Muscle of arm (tissue), 12 donors: Measurements from ENCODE around the gene TLR7. TPM values are rescaled to one million over a fixed set of nuclear protein-coding genes. Genes with fewer than 3 reads are reported as not detected.

Experiments used
- DNase-seq: peaks from one replicate; pipeline ENCODE4 v3.0.0-alpha.2; 2013
- polyA plus RNA-seq, 12 donors: library from polyadenylated mRNA; unstranded; fragments of 120-200 nt; gene quantifications; one replicate each; pipeline ENCODE4 v1.2.1, GENCODE V29; 2013; ENCODE audit not compliant: insufficient read length in 12 of 12

Gene TLR7
- polyA plus RNA-seq, 12 donors = 0.66 to 2.3 (median 0.99) TPM; not detected in 1

DNA sequence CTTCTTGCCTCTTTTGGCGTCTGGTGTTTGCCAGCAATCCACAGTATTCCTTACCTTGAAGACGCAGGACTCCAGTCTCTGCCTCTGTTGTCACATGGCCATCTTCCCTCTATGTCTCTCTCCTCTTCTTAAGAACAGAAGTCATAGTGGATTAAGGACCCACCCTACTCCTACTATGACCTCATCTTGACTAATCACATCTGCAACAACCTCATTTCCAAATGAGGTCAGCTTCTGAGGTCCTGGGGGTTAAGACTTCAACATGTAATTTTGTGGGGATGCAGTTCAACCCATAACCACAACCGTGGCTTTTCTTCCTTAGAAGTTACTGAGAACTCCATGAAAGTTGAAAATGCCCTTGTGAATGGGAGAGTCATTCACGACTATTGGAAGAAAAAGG is 62.8 kb downstream of the TLR7 start:
- no peak for DNase-seq

DNA sequence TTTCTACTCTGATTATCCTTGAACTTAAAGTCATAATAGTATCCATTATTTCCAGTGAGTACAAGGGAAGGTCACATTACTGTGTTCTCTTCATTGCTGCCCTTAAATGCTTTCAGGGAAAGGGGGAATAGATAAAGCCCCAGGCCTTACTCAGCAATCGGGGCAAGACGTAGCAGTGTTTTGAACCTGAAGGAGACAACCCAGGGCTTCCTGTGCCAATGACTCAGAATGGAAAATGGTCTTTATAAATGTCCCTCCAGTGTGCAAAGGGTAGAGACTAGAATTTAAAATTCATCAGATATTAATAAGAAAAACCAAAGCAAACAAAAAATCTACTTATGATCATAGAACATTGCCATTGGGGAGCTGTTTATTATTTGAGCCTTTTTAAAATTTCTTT is 63.3 kb downstream of the TLR7 start:
- no peak for DNase-seq

DNA sequence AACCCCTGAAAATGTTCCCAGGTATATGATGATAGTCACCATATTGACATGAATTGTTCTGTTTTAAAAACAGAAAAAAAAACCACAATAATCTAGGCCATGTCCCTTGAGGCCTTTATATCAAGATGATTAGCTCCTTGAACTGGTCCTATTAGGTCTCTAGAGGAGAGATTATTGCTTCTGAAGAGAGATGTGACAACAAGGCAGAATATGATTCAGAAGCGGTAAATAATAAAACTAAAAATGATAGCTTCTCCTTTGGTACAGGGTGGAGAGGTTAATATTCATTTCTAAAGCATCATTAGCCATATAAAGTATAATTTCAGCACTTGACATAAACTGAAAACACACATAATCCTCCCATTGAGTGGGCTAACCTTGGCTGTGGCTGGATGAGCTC is 65.4 kb downstream of the TLR7 start:
- DNase-seq = no peak

DNA sequence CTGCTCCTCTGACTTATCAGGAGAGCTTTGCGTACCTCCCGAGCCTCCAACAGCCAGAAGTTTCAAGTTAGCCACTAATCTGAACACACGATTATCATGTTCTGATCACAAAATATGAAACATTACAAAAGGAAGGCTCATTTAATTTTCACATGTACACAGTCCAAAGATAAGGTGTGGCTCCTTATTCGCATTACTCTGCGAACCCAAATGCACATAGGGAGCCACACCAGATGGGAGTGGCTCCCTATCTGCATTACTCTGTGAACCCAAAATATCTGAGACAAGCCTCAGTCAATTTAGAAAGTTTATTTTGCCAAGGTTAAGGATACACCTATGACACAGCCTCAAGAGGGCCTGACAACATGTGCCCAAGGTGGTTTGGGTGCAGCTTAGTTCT is 68.0 kb downstream of the TLR7 start:
- DNase-seq = no peak

DNA sequence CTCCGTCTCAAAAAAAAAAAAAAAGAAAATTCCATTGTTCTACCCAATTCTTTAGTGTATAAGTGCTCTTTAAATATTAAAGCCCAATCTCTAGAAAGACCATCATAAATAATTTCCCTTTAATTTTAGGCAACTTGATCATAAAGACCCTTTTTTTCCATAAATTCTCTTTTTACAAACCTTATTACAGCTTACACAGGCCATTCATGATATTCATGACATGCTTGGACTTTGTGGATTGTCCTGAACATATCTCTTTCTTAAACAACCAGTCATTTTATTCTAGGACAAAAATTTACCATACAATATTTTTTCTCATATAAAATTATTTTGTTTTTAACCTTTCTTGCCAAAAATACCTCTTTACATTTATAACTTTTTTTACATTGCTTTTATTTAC is 70.1 kb downstream of the TLR7 start:
- no peak for DNase-seq

Other genes with a start within 250 kb of the TLR7 start
- 10 to 100 TPM in 6 of 12 donors, 1 to 10 TPM in 5, not detected in 1; 7.2 to 22.1 (median 10.1) TPM for gene PRPS2, start 75.7 kb upstream of the TLR7 start, polyA plus RNA-seq
- 1 to 10 TPM in 1 of 12 donors, under 1 TPM in 9, not detected in 2; 0.24 to 1.9 (median 0.37) TPM for gene TLR8, start 39.5 kb downstream of the TLR7 start, polyA plus RNA-seq
- 1,000 to 10,000 TPM in 8 of 12 donors, 100 to 1,000 TPM in 3, not detected in 1; 866 to 1,740 (median 1,181) TPM for gene TMSB4X, start 108.0 kb downstream of the TLR7 start, polyA plus RNA-seq
- under 1 TPM in 10 of 12 donors, not detected in 2; 0.17 to 0.84 (median 0.30) TPM for gene FAM9C, start 177.5 kb downstream of the TLR7 start, polyA plus RNA-seq